Activated naive CD4-positive, alpha-beta T cell treated with anti-CD3 and anti-CD28 coated beads, Interleukin-2, amount 50 U/mL, for 16 hours (primary cell): Measurements from ENCODE around the gene TUBG2.
A peak's percentile ranks its signal among the peaks of the same experiment; 100 is the strongest.

ENCODE experiments used
- DNase-seq: peaks from one replicate; pipeline ENCODE4 v3.0.0-alpha.2; 2020

The TUBG2 gene

GRCh38 chr17:42677921-42678781, 19.1 kb downstream of the TUBG2 start:
- DNase-seq: peak; percentile 82

GRCh38 chr17:42678951-42679491, 19.9 kb downstream of the TUBG2 start:
- peak; percentile 48 for DNase-seq

GRCh38 chr17:42679492-42680330, 20.6 kb downstream of the TUBG2 start:
- DNase-seq: peak; percentile 77

- no peak for DNase-seq
These were observed 21.3 kb downstream of the TUBG2 start for GRCh38 chr17:42680331-42680808.

GRCh38 chr17:42681976-42682721, 23.1 kb downstream of the TUBG2 start, which contains the start of gene CNTNAP1:
CNTNAP1 (plus strand) TSS chr17:42682531; CDS start chr17:42682830, 299 bp downstream.
- DNase-seq: no peak

- DNase-seq: no peak
These were observed 23.8 kb downstream of the TUBG2 start for GRCh38 chr17:42682722-42683403.

GRCh38 chr17:42683407-42684034, 24.4 kb downstream of the TUBG2 start:
- no peak for DNase-seq

- DNase-seq: no peak
These were observed 26.0 kb downstream of the TUBG2 start for GRCh38 chr17:42684929-42685556.

GRCh38 chr17:42685831-42686230, 26.7 kb downstream of the TUBG2 start:
- no peak for DNase-seq

- DNase-seq: no peak
These were observed 27.5 kb downstream of the TUBG2 start for GRCh38 chr17:42686520-42687128.

- DNase-seq: no peak
These were observed 28.7 kb downstream of the TUBG2 start for GRCh38 chr17:42687707-42688320.

- DNase-seq: no peak
These were observed 31.5 kb downstream of the TUBG2 start for GRCh38 chr17:42690596-42690995.

- no peak for DNase-seq
These were observed 32.0 kb downstream of the TUBG2 start for GRCh38 chr17:42691021-42691545.

- no peak for DNase-seq
These were observed 33.4 kb downstream of the TUBG2 start for GRCh38 chr17:42692489-42692888.

GRCh38 chr17:42694524-42694923, 35.4 kb downstream of the TUBG2 start:
- DNase-seq: no peak

GRCh38 chr17:42695500-42695899, 36.4 kb downstream of the TUBG2 start:
- DNase-seq: no peak

GRCh38 chr17:42697108-42697811, 38.2 kb downstream of the TUBG2 start:
- no peak for DNase-seq

GRCh38 chr17:42698736-42699414, 39.8 kb downstream of the TUBG2 start:
- no peak for DNase-seq

- no peak for DNase-seq
These were observed 40.3 kb downstream of the TUBG2 start for GRCh38 chr17:42699415-42699740.
